Uterine smooth muscle cell (primary cell): Measurements from ENCODE around the gene PSMD12. TPM values are rescaled to one million over a fixed set of nuclear protein-coding genes. Genes with fewer than 3 reads are reported as not detected.

ENCODE experiments used
- total RNA-seq: library from RNA; depleted of rRNA; stranded (reverse); fragments of >200 nt; gene quantifications from 2 replicates; pipeline ENCODE4 v1.2.3, GENCODE V29; 2014

Gene PSMD12
- 28.6 and 45.0 TPM in 2 replicates for total RNA-seq

GRCh38 chr17:67366193-67367157, at the start of gene PSMD12:
Gene PSMD12, minus strand, starts transcription at chr17:67366577. Its CDS starts 58 bp downstream, at chr17:67366519.

GRCh38 chr17:67376737-67377487, 10.5 kb upstream of the PSMD12 start, which contains the start of gene PITPNC1:
Gene PITPNC1, plus strand, starts transcription at chr17:67377281.

Other genes starting within 250 kb of the PSMD12 start
- gene HELZ, start 121.4 kb downstream of the PSMD12 start, total RNA-seq = 45.5 and 49.5 TPM in 2 replicates
- gene PITPNC1, start 10.7 kb upstream of the PSMD12 start, total RNA-seq = 16.7 and 53.1 TPM in 2 replicates